ENCODE data around the gene SMCO3.
"Not testable (repeated sequence)": the region's sequence is repeated elsewhere in the genome, so short reads cannot be mapped to it uniquely, and the experiment has no call there.

The SMCO3 gene

GRCh38 chr12:14766649-14767215 is 47.2 kb downstream of the SMCO3 start:
- no peak overlapping the region for H3K4me3 ChIP-seq (ENCODE audit: low read depth, low read length)

DNA sequence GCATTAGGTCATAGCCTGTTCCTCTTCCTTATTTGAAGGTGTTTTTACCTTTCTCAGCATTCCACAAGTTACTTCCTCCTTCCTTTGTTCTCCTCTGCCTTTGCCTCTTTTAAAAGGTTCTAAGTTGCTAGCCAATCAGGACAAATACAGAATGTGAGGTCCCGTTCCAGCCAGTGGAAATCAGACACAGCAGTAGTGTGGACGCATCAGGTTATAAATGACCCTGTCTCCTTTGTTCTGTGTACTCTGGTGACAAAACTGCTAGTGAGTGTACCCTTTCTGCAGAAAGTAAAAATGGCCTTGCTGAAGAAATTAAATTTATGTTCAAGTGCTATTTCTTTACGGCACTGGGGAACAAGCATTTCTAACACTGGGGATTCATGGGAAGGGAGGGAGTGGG is 48.0 kb downstream of the SMCO3 start:
- not testable (repeated sequence) for H3K4me3 ChIP-seq (ENCODE audit: low read depth, low read length)

More at GRCh38 chr12:14766649-14767215, 47.2 kb downstream of the SMCO3 start:
- TF ChIP-seq, protein P1, sequence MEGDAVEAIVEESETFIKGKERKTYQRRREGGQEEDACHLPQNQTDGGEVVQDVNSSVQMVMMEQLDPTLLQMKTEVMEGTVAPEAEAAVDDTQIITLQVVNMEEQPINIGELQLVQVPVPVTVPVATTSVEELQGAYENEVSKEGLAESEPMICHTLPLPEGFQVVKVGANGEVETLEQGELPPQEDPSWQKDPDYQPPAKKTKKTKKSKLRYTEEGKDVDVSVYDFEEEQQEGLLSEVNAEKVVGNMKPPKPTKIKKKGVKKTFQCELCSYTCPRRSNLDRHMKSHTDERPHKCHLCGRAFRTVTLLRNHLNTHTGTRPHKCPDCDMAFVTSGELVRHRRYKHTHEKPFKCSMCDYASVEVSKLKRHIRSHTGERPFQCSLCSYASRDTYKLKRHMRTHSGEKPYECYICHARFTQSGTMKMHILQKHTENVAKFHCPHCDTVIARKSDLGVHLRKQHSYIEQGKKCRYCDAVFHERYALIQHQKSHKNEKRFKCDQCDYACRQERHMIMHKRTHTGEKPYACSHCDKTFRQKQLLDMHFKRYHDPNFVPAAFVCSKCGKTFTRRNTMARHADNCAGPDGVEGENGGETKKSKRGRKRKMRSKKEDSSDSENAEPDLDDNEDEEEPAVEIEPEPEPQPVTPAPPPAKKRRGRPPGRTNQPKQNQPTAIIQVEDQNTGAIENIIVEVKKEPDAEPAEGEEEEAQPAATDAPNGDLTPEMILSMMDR (IDR thresholded peaks at IDR 0.05; ENCODE audit: borderline replicate concordance, insufficient read depth, low read depth, low read length): no peak

GRCh38 chr12:14765398-14765797 is 48.6 kb downstream of the SMCO3 start:
- TF ChIP-seq, protein P1 (IDR thresholded peaks at IDR 0.05; ENCODE audit: borderline replicate concordance, insufficient read depth, low read depth, low read length): no peak
- H3K4me3 ChIP-seq (ENCODE audit: low read depth, low read length): no peak overlapping the region

- not testable (repeated sequence) for H3K4me3 ChIP-seq (ENCODE audit: low read depth, low read length)
Observed at GRCh38 chr12:14759711-14760280, 54.2 kb downstream of the SMCO3 start.

GRCh38 chr12:14756334-14757143 is 57.4 kb downstream of the SMCO3 start:
- no peak overlapping the region for H3K4me3 ChIP-seq (ENCODE audit: low read depth, low read length)
- TF ChIP-seq, protein P1 (IDR thresholded peaks at IDR 0.05; ENCODE audit: borderline replicate concordance, insufficient read depth, low read depth, low read length): peak; percentile 18; the same call in 1 of the 2 replicates

Data from GM12875 (cell line).